GM12878 (cell line): Measurements from ENCODE around the gene CTNNA2. TPM values are rescaled to one million over a fixed set of nuclear protein-coding genes. Genes with fewer than 3 reads are reported as not detected.

Experiments
- BACH1 ChIP-seq: fragments of 450-650 bp; IDR thresholded peaks from 2 replicates; pipeline ENCODE4 v1.6.1; 2017; ENCODE audit warnings: mild to moderate bottlenecking, borderline replicate concordance
- CHD1 ChIP-seq: IDR thresholded peaks from 2 replicates; pipeline ENCODE4 v1.6.1; 2012; ENCODE audit warnings: low read depth, low read length, improper control_type of control experiment
- CUX1 ChIP-seq: IDR thresholded peaks from 2 replicates; pipeline ENCODE4 v1.6.1; 2012; ENCODE audit warnings: improper control_type of control experiment, low read depth, low read length; ENCODE audit not compliant: insufficient replicate concordance
- DPF2 ChIP-seq: fragments of 450-650 bp; IDR thresholded peaks from 2 replicates; pipeline ENCODE4 v1.6.1; 2017; ENCODE audit warnings: mild to moderate bottlenecking
- EED ChIP-seq: sonication (generic); IDR thresholded peaks from 2 replicates; pipeline ENCODE4 v1.6.1; 2016; ENCODE audit warnings: antibody characterized with exemption, low read depth
- ELK1 ChIP-seq: IDR thresholded peaks from 2 replicates; pipeline ENCODE4 v1.6.1; 2012; ENCODE audit warnings: low read depth, low read length, improper control_type of control experiment
- POLR2AphosphoS5 ChIP-seq: IDR thresholded peaks from 2 replicates; pipeline ENCODE4 v1.6.1; 2011; ENCODE audit warnings: mild to moderate bottlenecking, low read length, inconsistent platforms
- RELA ChIP-seq: fragments of 450-650 bp; IDR thresholded peaks from 2 replicates; pipeline ENCODE4 v1.8.0; 2014; ENCODE audit warnings: borderline replicate concordance; ENCODE audit not compliant: partially characterized antibody
- REST ChIP-seq: IDR thresholded peaks from 2 replicates; pipeline ENCODE4 v1.6.1; 2012; ENCODE audit warnings: mild to moderate bottlenecking, low read depth, low read length
- ZNF274 ChIP-seq: IDR thresholded peaks from one replicate; pipeline ENCODE4 v1.8.0; 2011; ENCODE audit not compliant: insufficient read length, insufficient read depth
- polyA plus RNA-seq, 11 experiments: library from polyadenylated mRNA; depleted of rRNA in 4 of 11; unstranded in 6 of 11; stranded (reverse) in 5 of 11; fragments of >200 nt; fragmentation: Nextera tagmentation in 4 of 11; fragmentation: Illumina TruSeq in 1 of 11; extraction: Ambion mirVana in 4 of 11; extraction: Trizol in 1 of 11; gene quantifications; 1 replicate in 1 of 11; 2 replicates in 10 of 11; pipeline versions ENCODE4 v1.2.1 to v1.2.3, GENCODE V29; 2011 to 2016; ENCODE audit warnings: inconsistent platforms in 2 of 11, missing spikeins in 2 of 11, low read depth in 1 of 11
- total RNA-seq, 4 experiments: library from RNA; depleted of rRNA in 3 of 4; stranded (reverse); fragments of >200 nt in 3 of 4; fragmentation: Illumina TruSeq in 1 of 4; extraction: Trizol in 1 of 4; gene quantifications; 2 replicates each; pipeline versions ENCODE4 v1.2.1 to v1.2.3, GENCODE V29; 2013 to 2021

CTNNA2 gene
- total and polyA plus RNA-seq, 10 of the 15 experiments (the other 5 are each of a cell fraction or from before 2014, with no cell fraction given): 2.4 to 36.2 (median 6.6) TPM

- no peak for TF ChIP-seq REST
- no peak for TF ChIP-seq CUX1
- no peak for TF ChIP-seq POLR2AphosphoS5
- TF ChIP-seq ELK1: no peak
- no peak for TF ChIP-seq EED
- TF ChIP-seq CHD1: no peak
- no peak for TF ChIP-seq BACH1
- no peak for TF ChIP-seq DPF2
- no peak for TF ChIP-seq RELA
- TF ChIP-seq ZNF274: no peak
These were observed 416.8 kb downstream of the CTNNA2 start (continued) for GRCh38 chr2:79929624-79930023.
